Measurements from ENCODE around the gene CACNA1A. TPM values are rescaled to one million over a fixed set of nuclear protein-coding genes. Genes with fewer than 3 reads are reported as not detected.

CACNA1A gene
- total and polyA plus RNA-seq, 2 of the 4 experiments (the other 2 are of a cell fraction) = 5.9 to 15.0 TPM

DNA sequence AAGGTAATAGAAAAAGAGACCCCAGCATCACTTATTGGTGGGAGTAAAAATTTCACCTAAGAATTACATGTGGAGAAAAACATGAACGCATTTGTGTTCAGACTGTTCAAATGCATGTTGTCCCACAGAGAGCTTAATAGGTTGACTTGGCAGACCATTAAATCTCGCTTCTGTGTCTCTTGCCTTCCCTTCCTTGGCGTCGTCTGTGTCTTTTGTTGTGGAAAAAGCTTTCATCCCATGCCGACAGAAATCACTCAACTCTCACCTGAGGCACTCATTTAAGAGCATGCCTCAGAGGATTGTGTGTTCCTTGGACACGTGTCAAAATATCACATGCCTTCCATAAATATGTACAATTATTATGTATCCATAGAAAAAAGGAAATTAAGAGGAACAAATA lies 24.4 kb upstream of the CACNA1A start:
- Histone ChIP-seq H4K20me1 (ENCODE audit: insufficient read depth, low read length) (no peaks in the 10 kb centered on the region), H2BK20ac (ENCODE audit: low read depth, low read length) (no peak overlapping the region), H4K8ac (ENCODE audit: low read depth in 2 of 2, low read length in 2 of 2) (no peak overlapping the region), H3K56ac (ENCODE audit: extremely low read depth, insufficient read depth, low read length) (no peak overlapping the region), H2AFZ (replicated peaks; ENCODE audit: low read length, poor library complexity) (no peak overlapping the region), H3K27ac (ENCODE audit: insufficient read depth, low read length) (no peak overlapping the region), H3K9ac (ENCODE audit: low read depth, low read length) (no peak overlapping the region), H3K36me3 (ENCODE audit: control insufficient read depth, insufficient read depth, low read length) (no peaks in the 10 kb centered on the region), H3K18ac (ENCODE audit: low read depth, low read length) (no peak overlapping the region), H3K9me3 (ENCODE audit: control insufficient read depth, insufficient read depth, low read length) (peaks cover 2% of the 10 kb centered on the region), H3K27me3 (ENCODE audit: control insufficient read depth, insufficient read depth, low read length) (peaks cover 4% of the 10 kb centered on the region), H2BK120ac (ENCODE audit: low read depth, low read length) (no peak overlapping the region), H2BK5ac (ENCODE audit: low read depth, low read length, poor library complexity, severe bottlenecking) (no peak overlapping the region), H3K4me1 (ENCODE audit: control insufficient read depth, insufficient read depth, low read length) (no peaks in the 10 kb centered on the region), H3K14ac (replicated peaks; ENCODE audit: low read depth, low read length) (no peak overlapping the region), H4K5ac (ENCODE audit: low read depth, low read length) (no peak overlapping the region), H3K23ac (ENCODE audit: low read depth, low read length) (no peak overlapping the region), H3K4me3 (ENCODE audit: insufficient read depth, low read depth, low read length) (no peak overlapping the region), H3K4ac (ENCODE audit: low read depth, low read length) (no peak overlapping the region), H2BK15ac (ENCODE audit: low read depth, low read length) (no peak overlapping the region), H2AK5ac (ENCODE audit: low read depth, low read length) (no peak overlapping the region), H3K9me1 (ENCODE audit: insufficient read depth, low read length) (no peaks in the 10 kb centered on the region), H3K4me2 (ENCODE audit: low read depth, low read length) (no peak overlapping the region), H3K79me1 (ENCODE audit: low read depth in 1 of 2, low read length in 2 of 2) (no peaks in the 10 kb centered on the region), H2AK9ac (replicated peaks; ENCODE audit: low read depth, low read length, poor library complexity) (no peak overlapping the region), H4K91ac (ENCODE audit: insufficient read depth, low read depth, low read length) (no peak overlapping the region)
- POLR2A ChIA-PET (ENCODE audit: unreplicated experiment) = no interaction called here
- TF ChIP-seq, protein P1, sequence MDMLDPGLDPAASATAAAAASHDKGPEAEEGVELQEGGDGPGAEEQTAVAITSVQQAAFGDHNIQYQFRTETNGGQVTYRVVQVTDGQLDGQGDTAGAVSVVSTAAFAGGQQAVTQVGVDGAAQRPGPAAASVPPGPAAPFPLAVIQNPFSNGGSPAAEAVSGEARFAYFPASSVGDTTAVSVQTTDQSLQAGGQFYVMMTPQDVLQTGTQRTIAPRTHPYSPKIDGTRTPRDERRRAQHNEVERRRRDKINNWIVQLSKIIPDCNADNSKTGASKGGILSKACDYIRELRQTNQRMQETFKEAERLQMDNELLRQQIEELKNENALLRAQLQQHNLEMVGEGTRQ (IDR thresholded peaks at IDR 0.05; ENCODE audit: low read depth, low read length) = no peak
- TF ChIP-seq RCOR1 (IDR thresholded peaks at IDR 0.05; ENCODE audit: insufficient replicate concordance, low read length) (no peak), MAZ (IDR thresholded peaks at IDR 0.05; ENCODE audit: borderline replicate concordance, low read depth, low read length) (no peak), SMC3 (IDR thresholded peaks at IDR 0.05; ENCODE audit: low read depth, low read length) (no peak), NFE2L2 (IDR thresholded peaks at IDR 0.05; ENCODE audit: low read depth, low read length) (no peak), FOS (IDR thresholded peaks at IDR 0.05; ENCODE audit: low read depth, low read length) (no peak), RAD21 (IDR thresholded peaks at IDR 0.05; ENCODE audit: low read length) (no peak), BHLHE40 (IDR thresholded peaks at IDR 0.05; ENCODE audit: low read depth, low read length) (no peak), RFX5 (IDR thresholded peaks at IDR 0.05; ENCODE audit: low read depth, low read length) (no peak), MXI1 (IDR thresholded peaks at IDR 0.05; ENCODE audit: borderline replicate concordance, low read depth, low read length) (no peak), POLR2A (IDR thresholded peaks at IDR 0.05; ENCODE audit: low read depth, low read length) (no peak), CEBPB (IDR thresholded peaks at IDR 0.05; ENCODE audit: low read depth, low read length) (no peak), CHD1 (IDR thresholded peaks at IDR 0.05; ENCODE audit: low read depth, low read length) (no peak), MAFK (IDR thresholded peaks at IDR 0.05; ENCODE audit: low read depth, low read length) (no peak)
- TF ChIP-seq, protein P2, sequence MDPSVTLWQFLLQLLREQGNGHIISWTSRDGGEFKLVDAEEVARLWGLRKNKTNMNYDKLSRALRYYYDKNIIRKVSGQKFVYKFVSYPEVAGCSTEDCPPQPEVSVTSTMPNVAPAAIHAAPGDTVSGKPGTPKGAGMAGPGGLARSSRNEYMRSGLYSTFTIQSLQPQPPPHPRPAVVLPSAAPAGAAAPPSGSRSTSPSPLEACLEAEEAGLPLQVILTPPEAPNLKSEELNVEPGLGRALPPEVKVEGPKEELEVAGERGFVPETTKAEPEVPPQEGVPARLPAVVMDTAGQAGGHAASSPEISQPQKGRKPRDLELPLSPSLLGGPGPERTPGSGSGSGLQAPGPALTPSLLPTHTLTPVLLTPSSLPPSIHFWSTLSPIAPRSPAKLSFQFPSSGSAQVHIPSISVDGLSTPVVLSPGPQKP (IDR thresholded peaks at IDR 0.05; ENCODE audit: borderline replicate concordance, low read depth, low read length) = no peak
- TF ChIP-seq, protein P3, sequence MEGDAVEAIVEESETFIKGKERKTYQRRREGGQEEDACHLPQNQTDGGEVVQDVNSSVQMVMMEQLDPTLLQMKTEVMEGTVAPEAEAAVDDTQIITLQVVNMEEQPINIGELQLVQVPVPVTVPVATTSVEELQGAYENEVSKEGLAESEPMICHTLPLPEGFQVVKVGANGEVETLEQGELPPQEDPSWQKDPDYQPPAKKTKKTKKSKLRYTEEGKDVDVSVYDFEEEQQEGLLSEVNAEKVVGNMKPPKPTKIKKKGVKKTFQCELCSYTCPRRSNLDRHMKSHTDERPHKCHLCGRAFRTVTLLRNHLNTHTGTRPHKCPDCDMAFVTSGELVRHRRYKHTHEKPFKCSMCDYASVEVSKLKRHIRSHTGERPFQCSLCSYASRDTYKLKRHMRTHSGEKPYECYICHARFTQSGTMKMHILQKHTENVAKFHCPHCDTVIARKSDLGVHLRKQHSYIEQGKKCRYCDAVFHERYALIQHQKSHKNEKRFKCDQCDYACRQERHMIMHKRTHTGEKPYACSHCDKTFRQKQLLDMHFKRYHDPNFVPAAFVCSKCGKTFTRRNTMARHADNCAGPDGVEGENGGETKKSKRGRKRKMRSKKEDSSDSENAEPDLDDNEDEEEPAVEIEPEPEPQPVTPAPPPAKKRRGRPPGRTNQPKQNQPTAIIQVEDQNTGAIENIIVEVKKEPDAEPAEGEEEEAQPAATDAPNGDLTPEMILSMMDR (conservative IDR thresholded peaks at IDR 0.05; ENCODE audit: low read depth, low read length) = no peak
- intact Hi-C loops (cut with micrococcal nuclease) = no loop called here
- in situ Hi-C loops (cut with MboI; ENCODE audit: low sequenced_read_pairs) = no loop called here
- dilution Hi-C loops (cut with HindIII; ENCODE audit: low sequenced_read_pairs, unreplicated experiment) = no loop called here
- DNase-seq (no peak), ATAC-seq (ENCODE audit: low read depth) (no peak)
- WGBS, 2 experiments (ENCODE audit: extremely low coverage in 2 of 2, insufficient read length in 1 of 2) = no CpG with 5 or more reads among the region's 6 CpGs
- CTCF ChIA-PET = no interaction called here
- no TSS peak for BruUV-seq (replicated peaks)

All from IMR-90 (cell line).